ENCODE measurements around the gene JAG1.

Gene JAG1

DNA sequence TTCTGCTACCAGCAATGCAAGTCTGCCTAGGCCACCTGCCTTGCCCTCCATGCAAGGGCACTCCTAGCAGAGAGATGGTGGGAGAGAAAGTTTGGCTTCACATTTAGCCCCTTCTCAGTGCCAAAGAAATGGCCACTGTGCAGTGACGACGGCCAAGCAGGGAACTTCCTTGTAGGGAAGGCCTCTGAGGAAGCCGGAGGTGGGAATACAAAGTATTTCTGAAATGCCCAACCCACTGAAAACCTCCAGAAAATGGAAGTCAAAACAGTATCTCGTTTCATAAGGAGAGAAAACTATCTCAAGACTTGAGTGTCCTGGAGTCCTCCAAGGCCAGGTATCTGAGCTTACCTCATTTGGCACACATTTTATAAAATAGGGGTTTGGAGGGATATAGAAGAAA, 42.7 kb downstream of the JAG1 start:
- WGBS, 2 donors (ENCODE audit: extremely low coverage in 2 of 2, insufficient read length in 2 of 2, insufficient replicate concordance in 1 of 2): no CpG with 5 or more reads among the region's 4 CpGs
- Histone ChIP-seq H3K9me3 (replicated peaks in 1 of 2; ENCODE audit: control insufficient read depth in 2 of 2, insufficient read depth in 1 of 2, low read depth in 1 of 2, low read length in 2 of 2) (no peaks in the 10 kb centered on the region), H3K9ac (ENCODE audit: low read depth, low read length, poor library complexity) (no peak overlapping the region), H3K79me1 (ENCODE audit: low read depth, low read length) (no peaks in the 10 kb centered on the region), H4K91ac (ENCODE audit: low read depth, low read length, poor library complexity) (no peak overlapping the region), H4K8ac (ENCODE audit: low read depth, low read length) (no peak overlapping the region), H2BK12ac (ENCODE audit: low read length) (peak overlapping the region; percentile 77), H3K27ac (replicated peaks; ENCODE audit: low read length) (peak overlapping the region; percentile 97), H3K4me3 (ENCODE audit: low read length in 2 of 2) (no peak overlapping the region), H2BK120ac (ENCODE audit: low read depth, low read length) (peak overlapping the region; percentile 69), H3K4me1 (ENCODE audit: control insufficient read depth in 2 of 2, insufficient read depth in 1 of 2, low read depth in 1 of 2, low read length in 2 of 2) (peaks cover 47 to 50% of the 10 kb centered on the region in 2 donors), H3K4me2 (ENCODE audit: insufficient read depth, low read length, poor library complexity, severe bottlenecking) (no peak overlapping the region), H3K27me3 (ENCODE audit: control insufficient read depth in 3 of 3, insufficient read depth in 3 of 3, low read depth in 1 of 3, low read length in 3 of 3) (no peaks in the 10 kb centered on the region), H3K23ac (ENCODE audit: low read depth, low read length, poor library complexity) (no peak overlapping the region), H3K18ac (ENCODE audit: low read length) (peak overlapping the region; percentile 88), H3K4ac (ENCODE audit: low read length) (no peak overlapping the region), H3K36me3 (replicated peaks in 1 of 2; ENCODE audit: control insufficient read depth in 2 of 2, insufficient read depth in 2 of 2, low read length in 2 of 2) (no peaks in the 10 kb centered on the region), H2AFZ (ENCODE audit: low read length) (no peak overlapping the region), H3K14ac (ENCODE audit: low read length) (no peak overlapping the region), H2BK15ac (ENCODE audit: low read length) (no peak overlapping the region), H2AK5ac (ENCODE audit: low read depth, low read length) (no peak overlapping the region), H2BK5ac (ENCODE audit: low read length) (peak overlapping the region; percentile 33)
- no peak for DNase-seq (ENCODE audit: low spot score)

DNA sequence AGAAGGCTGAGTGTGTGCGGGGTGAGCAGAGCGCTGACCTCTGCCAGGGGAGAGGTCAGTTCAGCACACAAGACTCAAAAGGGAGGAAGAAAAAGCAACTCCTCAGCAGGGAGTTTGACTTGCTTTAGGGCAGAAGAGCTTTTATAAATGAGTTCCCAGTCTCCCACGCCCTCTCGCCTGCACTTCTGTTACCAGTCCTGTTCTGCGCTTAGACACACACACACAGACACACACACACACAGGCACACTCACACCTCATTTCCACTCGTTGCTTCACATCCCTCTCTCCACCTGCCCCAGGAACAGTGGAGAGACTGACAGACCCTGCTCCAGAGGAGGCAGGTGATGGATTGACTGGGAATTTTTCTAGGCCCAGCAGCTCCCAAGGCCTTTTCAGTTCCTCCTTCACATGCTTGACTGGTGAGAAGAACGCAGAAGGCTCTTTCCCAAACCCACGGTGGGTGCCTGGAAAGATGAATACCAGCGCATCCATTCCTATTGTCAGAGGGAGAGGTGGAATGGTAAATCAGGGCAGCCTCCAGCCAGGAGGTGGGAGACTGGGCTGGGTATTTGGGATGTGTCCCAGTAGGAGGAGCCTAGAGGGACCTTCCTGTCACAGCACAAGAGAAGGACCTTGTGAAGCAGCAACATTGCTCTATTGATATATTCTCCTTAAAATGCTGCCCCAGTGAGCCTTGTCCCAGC, 43.7 kb downstream of the JAG1 start:
- no peak overlapping the region for H3K14ac ChIP-seq (ENCODE audit: low read length)
- H2AK5ac ChIP-seq (ENCODE audit: low read depth, low read length): peak overlapping the region; percentile 80
- H3K4me2 ChIP-seq (ENCODE audit: insufficient read depth, low read length, poor library complexity, severe bottlenecking): peak overlapping the region; percentile 39
- H2BK12ac ChIP-seq (ENCODE audit: low read length): peak overlapping the region; percentile 1
- no peaks in the 10 kb centered on the region for H3K27me3 ChIP-seq (ENCODE audit: control insufficient read depth in 3 of 3, insufficient read depth in 3 of 3, low read depth in 1 of 3, low read length in 3 of 3)
- H2BK120ac ChIP-seq (ENCODE audit: low read depth, low read length): peak overlapping the region; percentile 13
- no peak overlapping the region for H4K91ac ChIP-seq (ENCODE audit: low read depth, low read length, poor library complexity)
- H3K27ac ChIP-seq (replicated peaks; ENCODE audit: low read length): peak overlapping the region; percentile 97
- H3K79me1 ChIP-seq (ENCODE audit: low read depth, low read length): no peaks in the 10 kb centered on the region
- peak; percentile 61 for DNase-seq (ENCODE audit: low spot score)
- H2BK5ac ChIP-seq (ENCODE audit: low read length): peak overlapping the region; percentile 33
- peak overlapping the region; percentile 83 for H3K18ac ChIP-seq (ENCODE audit: low read length)
- no peaks in the 10 kb centered on the region for H3K36me3 ChIP-seq (replicated peaks in 1 of 2; ENCODE audit: control insufficient read depth in 2 of 2, insufficient read depth in 2 of 2, low read length in 2 of 2)
- H2BK15ac ChIP-seq (ENCODE audit: low read length): peak overlapping the region; percentile 18
- H2AFZ ChIP-seq (ENCODE audit: low read length): no peak overlapping the region
- no peak overlapping the region for H3K4ac ChIP-seq (ENCODE audit: low read length)
- no CpG with 5 or more reads among the region's 9 CpGs for WGBS, 2 donors (ENCODE audit: extremely low coverage in 2 of 2, insufficient read length in 2 of 2, insufficient replicate concordance in 1 of 2)
- no peak overlapping the region for H4K8ac ChIP-seq (ENCODE audit: low read depth, low read length)
- H3K4me3 ChIP-seq (ENCODE audit: low read length in 2 of 2): no peak overlapping the region
- H3K9me3 ChIP-seq (replicated peaks in 1 of 2; ENCODE audit: control insufficient read depth in 2 of 2, insufficient read depth in 1 of 2, low read depth in 1 of 2, low read length in 2 of 2): no peaks in the 10 kb centered on the region
- no peak overlapping the region for H3K9ac ChIP-seq (ENCODE audit: low read depth, low read length, poor library complexity)
- peaks cover 46 to 50% of the 10 kb centered on the region in 2 donors for H3K4me1 ChIP-seq (ENCODE audit: control insufficient read depth in 2 of 2, insufficient read depth in 1 of 2, low read depth in 1 of 2, low read length in 2 of 2)
- no peak overlapping the region for H3K23ac ChIP-seq (ENCODE audit: low read depth, low read length, poor library complexity)

DNA sequence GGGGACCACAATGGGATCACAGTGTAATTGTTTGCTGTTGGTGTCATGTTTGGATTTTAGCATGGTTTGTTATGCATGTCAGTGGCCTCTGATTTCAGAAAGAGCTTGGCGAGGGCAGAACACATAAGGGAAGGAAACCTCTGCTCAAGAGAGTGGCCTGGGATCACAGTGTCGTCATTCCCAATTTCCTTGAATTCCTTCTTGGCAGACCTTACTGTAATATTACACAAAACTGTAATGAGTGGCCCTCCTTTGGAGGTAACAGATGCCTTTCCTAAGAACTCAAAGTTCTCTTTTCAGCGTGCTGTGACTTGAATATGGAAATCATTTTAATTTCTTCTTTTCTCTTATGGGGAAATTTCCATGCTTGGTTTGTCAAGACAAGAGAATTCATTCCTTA, 46.9 kb downstream of the JAG1 start:
- peaks cover 0 to 1% of the 10 kb centered on the region in 2 donors for H3K36me3 ChIP-seq (replicated peaks in 1 of 2; ENCODE audit: control insufficient read depth in 2 of 2, insufficient read depth in 2 of 2, low read length in 2 of 2)
- H3K79me1 ChIP-seq (ENCODE audit: low read depth, low read length): no peaks in the 10 kb centered on the region
- H2AFZ ChIP-seq (ENCODE audit: low read length): no peak overlapping the region
- H3K9me3 ChIP-seq (replicated peaks in 1 of 2; ENCODE audit: control insufficient read depth in 2 of 2, insufficient read depth in 1 of 2, low read depth in 1 of 2, low read length in 2 of 2): peaks cover 3 to 4% of the 10 kb centered on the region in 2 donors
- no peak overlapping the region for H2AK5ac ChIP-seq (ENCODE audit: low read depth, low read length)
- H2BK120ac ChIP-seq (ENCODE audit: low read depth, low read length): no peak overlapping the region
- H3K4me2 ChIP-seq (ENCODE audit: insufficient read depth, low read length, poor library complexity, severe bottlenecking): no peak overlapping the region
- H3K27me3 ChIP-seq (ENCODE audit: control insufficient read depth in 3 of 3, insufficient read depth in 3 of 3, low read depth in 1 of 3, low read length in 3 of 3): no peaks in the 10 kb centered on the region
- H3K14ac ChIP-seq (ENCODE audit: low read length): no peak overlapping the region
- H4K8ac ChIP-seq (ENCODE audit: low read depth, low read length): no peak overlapping the region
- no peak overlapping the region for H2BK15ac ChIP-seq (ENCODE audit: low read length)
- no peak overlapping the region for H2BK12ac ChIP-seq (ENCODE audit: low read length)
- H3K18ac ChIP-seq (ENCODE audit: low read length): no peak overlapping the region
- H3K4ac ChIP-seq (ENCODE audit: low read length): no peak overlapping the region
- H4K91ac ChIP-seq (ENCODE audit: low read depth, low read length, poor library complexity): no peak overlapping the region
- H3K4me3 ChIP-seq (ENCODE audit: low read length in 2 of 2): no peak overlapping the region
- no peak overlapping the region for H2BK5ac ChIP-seq (ENCODE audit: low read length)
- H3K27ac ChIP-seq (replicated peaks; ENCODE audit: low read length): no peak overlapping the region
- no CpG with 5 or more reads among the region's 3 CpGs for WGBS, 2 donors (ENCODE audit: extremely low coverage in 2 of 2, insufficient read length in 2 of 2, insufficient replicate concordance in 1 of 2)
- no peak overlapping the region for H3K9ac ChIP-seq (ENCODE audit: low read depth, low read length, poor library complexity)
- no peak for DNase-seq (ENCODE audit: low spot score)
- H3K23ac ChIP-seq (ENCODE audit: low read depth, low read length, poor library complexity): no peak overlapping the region
- peaks cover 27 to 34% of the 10 kb centered on the region in 2 donors for H3K4me1 ChIP-seq (ENCODE audit: control insufficient read depth in 2 of 2, insufficient read depth in 1 of 2, low read depth in 1 of 2, low read length in 2 of 2)

DNA sequence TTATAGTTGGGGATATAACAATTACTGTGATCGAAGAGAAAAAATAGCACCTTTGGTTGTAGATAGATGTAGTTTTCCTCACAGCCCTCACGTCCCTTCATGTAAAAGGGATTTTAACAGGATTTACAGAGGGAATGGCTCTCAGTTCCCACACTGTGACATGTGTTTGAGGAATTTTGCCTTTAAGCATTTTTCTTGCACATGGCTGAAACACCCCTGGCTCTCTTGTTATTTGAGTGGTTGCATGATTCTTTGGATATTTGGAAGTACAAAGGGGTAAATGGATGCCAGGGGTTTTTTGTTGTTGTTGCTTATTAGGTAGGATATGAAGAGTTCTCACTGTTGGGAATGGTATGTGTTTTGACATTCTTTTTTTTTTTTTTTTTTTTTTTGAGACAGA, 48.2 kb downstream of the JAG1 start:
- no peak overlapping the region for H3K27ac ChIP-seq (replicated peaks; ENCODE audit: low read length)
- no peak overlapping the region for H2AFZ ChIP-seq (ENCODE audit: low read length)
- H2BK15ac ChIP-seq (ENCODE audit: low read length): no peak overlapping the region
- H3K36me3 ChIP-seq (replicated peaks in 1 of 2; ENCODE audit: control insufficient read depth in 2 of 2, insufficient read depth in 2 of 2, low read length in 2 of 2): peaks cover 0 to 1% of the 10 kb centered on the region in 2 donors
- H3K4ac ChIP-seq (ENCODE audit: low read length): no peak overlapping the region
- no CpG with 5 or more reads among the region's 2 CpGs for WGBS, 2 donors (ENCODE audit: extremely low coverage in 2 of 2, insufficient read length in 2 of 2, insufficient replicate concordance in 1 of 2)
- no peak overlapping the region for H3K23ac ChIP-seq (ENCODE audit: low read depth, low read length, poor library complexity)
- H3K27me3 ChIP-seq (ENCODE audit: control insufficient read depth in 3 of 3, insufficient read depth in 3 of 3, low read depth in 1 of 3, low read length in 3 of 3): no peaks in the 10 kb centered on the region
- H3K4me3 ChIP-seq (ENCODE audit: low read length in 2 of 2): no peak overlapping the region
- H3K14ac ChIP-seq (ENCODE audit: low read length): no peak overlapping the region
- H2BK120ac ChIP-seq (ENCODE audit: low read depth, low read length): no peak overlapping the region
- no peak overlapping the region for H2AK5ac ChIP-seq (ENCODE audit: low read depth, low read length)
- H3K4me1 ChIP-seq (ENCODE audit: control insufficient read depth in 2 of 2, insufficient read depth in 1 of 2, low read depth in 1 of 2, low read length in 2 of 2): peaks cover 22 to 23% of the 10 kb centered on the region in 2 donors
- no peak overlapping the region for H3K4me2 ChIP-seq (ENCODE audit: insufficient read depth, low read length, poor library complexity, severe bottlenecking)
- H2BK5ac ChIP-seq (ENCODE audit: low read length): no peak overlapping the region
- no peak overlapping the region for H3K18ac ChIP-seq (ENCODE audit: low read length)
- no peak for DNase-seq (ENCODE audit: low spot score)
- H4K8ac ChIP-seq (ENCODE audit: low read depth, low read length): no peak overlapping the region
- no peaks in the 10 kb centered on the region for H3K79me1 ChIP-seq (ENCODE audit: low read depth, low read length)
- H4K91ac ChIP-seq (ENCODE audit: low read depth, low read length, poor library complexity): no peak overlapping the region
- H3K9me3 ChIP-seq (replicated peaks in 1 of 2; ENCODE audit: control insufficient read depth in 2 of 2, insufficient read depth in 1 of 2, low read depth in 1 of 2, low read length in 2 of 2): peaks cover 3 to 4% of the 10 kb centered on the region in 2 donors
- no peak overlapping the region for H3K9ac ChIP-seq (ENCODE audit: low read depth, low read length, poor library complexity)
- H2BK12ac ChIP-seq (ENCODE audit: low read length): no peak overlapping the region

Measured in neuronal stem cell (in vitro differentiated cells).